ENCODE measurements around the gene DHRS3.

Gene DHRS3

DNA sequence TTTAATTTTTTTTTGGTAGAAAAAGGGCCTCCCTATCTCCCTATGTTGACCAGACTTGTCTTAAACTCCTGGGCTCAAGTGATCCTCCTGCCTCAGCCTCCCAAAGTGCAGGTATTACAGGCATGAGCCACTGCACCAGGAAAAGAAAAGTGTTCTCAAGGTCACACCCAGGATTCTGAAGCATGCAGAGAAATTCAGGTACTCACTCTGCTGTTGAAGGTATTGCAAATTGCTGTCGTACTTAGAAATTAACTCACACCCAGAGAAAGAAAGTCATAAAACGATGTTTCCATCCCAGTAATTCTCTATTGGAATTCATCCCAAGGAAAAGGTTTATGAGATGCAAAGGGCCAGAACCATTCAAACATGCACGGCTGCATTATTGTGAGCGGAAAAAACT is 73.7 kb downstream of the DHRS3 start:
- TF ChIP-seq SUZ12 (IDR thresholded peaks at IDR 0.05; ENCODE audit: extremely low read depth, insufficient read depth, insufficient read length) = no peak
- TF ChIP-seq ZNF274 (IDR thresholded peaks at IDR 0.05; ENCODE audit: low read depth, low read length) = no peak
- no peak for TF ChIP-seq YY1 (IDR thresholded peaks at IDR 0.05; ENCODE audit: insufficient read depth, insufficient read length)
- no peak overlapping the region for H3K4me3 ChIP-seq (ENCODE audit: insufficient read length, low read depth)
- no peak for DNase-seq (ENCODE audit: low read depth, low spot score)
- no peaks in the 10 kb centered on the region for H3K9me3 ChIP-seq (ENCODE audit: insufficient read depth, low read length)
- H3K9ac ChIP-seq (ENCODE audit: insufficient read length, low read depth) = no peak overlapping the region
- H3K4me1 ChIP-seq (ENCODE audit: insufficient read depth, insufficient read length) = peaks cover 11% of the 10 kb centered on the region
- no peaks in the 10 kb centered on the region for H3K27me3 ChIP-seq (ENCODE audit: insufficient read depth, insufficient read length)
- H3K36me3 ChIP-seq (ENCODE audit: insufficient read depth, insufficient read length, low read length) = no peaks in the 10 kb centered on the region

DNA sequence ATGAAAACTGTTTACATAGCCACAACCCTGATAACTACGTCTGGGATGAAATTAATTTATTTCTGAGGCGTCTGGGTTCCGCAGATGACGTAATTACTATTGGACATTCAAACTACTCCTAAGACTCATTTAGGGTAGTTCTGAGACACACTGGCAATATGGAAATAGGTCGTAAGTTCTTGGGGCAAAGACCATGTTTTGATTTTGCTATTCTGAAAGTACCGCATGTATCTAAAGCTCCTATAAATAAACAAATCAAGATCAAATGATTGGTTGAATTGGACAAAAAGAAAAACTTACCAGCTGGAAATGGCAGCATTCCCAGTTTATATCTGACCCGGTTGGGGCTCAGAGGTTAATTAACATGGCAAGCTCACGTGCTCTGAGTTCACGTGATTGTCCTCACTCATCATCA is 74.3 kb downstream of the DHRS3 start:
- H3K27me3 ChIP-seq (ENCODE audit: insufficient read depth, insufficient read length) = no peaks in the 10 kb centered on the region
- no peaks in the 10 kb centered on the region for H3K9me3 ChIP-seq (ENCODE audit: insufficient read depth, low read length)
- H3K4me3 ChIP-seq (ENCODE audit: insufficient read length, low read depth) = no peak overlapping the region
- no peak for DNase-seq (ENCODE audit: low read depth, low spot score)
- no peak overlapping the region for H3K9ac ChIP-seq (ENCODE audit: insufficient read length, low read depth)
- no peaks in the 10 kb centered on the region for H3K36me3 ChIP-seq (ENCODE audit: insufficient read depth, insufficient read length, low read length)
- TF ChIP-seq ZNF274 (IDR thresholded peaks at IDR 0.05; ENCODE audit: low read depth, low read length) = no peak
- no peak for TF ChIP-seq YY1 (IDR thresholded peaks at IDR 0.05; ENCODE audit: insufficient read depth, insufficient read length)
- TF ChIP-seq SUZ12 (IDR thresholded peaks at IDR 0.05; ENCODE audit: extremely low read depth, insufficient read depth, insufficient read length) = no peak
- peaks cover 13% of the 10 kb centered on the region for H3K4me1 ChIP-seq (ENCODE audit: insufficient read depth, insufficient read length)

DNA sequence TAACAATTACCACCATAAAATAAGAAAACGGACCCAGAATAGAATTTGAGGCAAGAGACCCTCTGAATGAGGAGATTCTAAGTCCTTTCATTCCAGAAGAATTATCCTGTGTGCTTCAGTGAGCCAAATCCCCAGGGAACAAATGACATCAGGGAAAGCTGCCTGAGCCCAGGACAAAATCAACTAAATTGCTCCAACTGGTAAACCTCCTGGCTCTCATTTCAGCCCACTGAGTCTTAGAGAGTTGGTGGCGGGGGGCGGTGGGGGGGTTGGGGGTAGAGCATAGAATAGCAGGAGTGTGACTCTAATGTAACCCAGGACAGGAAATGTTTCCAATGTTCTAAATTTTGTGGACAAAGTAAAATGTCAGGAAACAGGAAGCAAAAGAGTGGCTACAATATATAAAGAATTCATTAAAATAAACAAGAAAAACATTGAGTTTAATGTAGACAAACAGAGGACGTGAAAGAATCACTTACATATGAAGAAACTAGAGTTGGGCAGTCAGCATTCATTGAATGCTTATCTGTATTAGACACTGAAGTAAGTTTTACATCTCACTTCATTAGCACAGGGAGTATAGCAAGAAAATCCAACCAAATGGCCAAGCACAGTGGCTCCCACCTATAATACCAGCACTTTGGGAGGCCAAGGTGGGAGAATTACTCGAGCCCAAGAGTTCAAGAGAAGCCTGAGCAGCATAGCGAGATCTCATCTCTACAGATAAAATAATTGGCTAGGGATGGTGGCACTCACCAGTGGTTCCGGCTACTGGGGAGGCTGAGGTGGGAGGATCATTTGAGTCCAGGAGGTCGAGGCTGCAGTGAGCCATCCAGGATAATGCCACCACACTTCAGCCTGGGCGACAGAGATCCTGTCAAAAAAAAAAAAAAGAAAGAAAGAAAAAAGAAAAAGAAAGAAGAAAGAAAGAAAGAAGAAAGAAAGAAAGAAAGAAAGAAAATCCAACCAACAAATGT is 75.1 kb downstream of the DHRS3 start:
- H3K4me3 ChIP-seq (ENCODE audit: insufficient read length, low read depth) = no peak overlapping the region
- TF ChIP-seq YY1 (IDR thresholded peaks at IDR 0.05; ENCODE audit: insufficient read depth, insufficient read length) (no peak), SUZ12 (IDR thresholded peaks at IDR 0.05; ENCODE audit: extremely low read depth, insufficient read depth, insufficient read length) (no peak)
- H3K27me3 ChIP-seq (ENCODE audit: insufficient read depth, insufficient read length) = no peaks in the 10 kb centered on the region
- no peaks in the 10 kb centered on the region for H3K36me3 ChIP-seq (ENCODE audit: insufficient read depth, insufficient read length, low read length)
- DNase-seq (ENCODE audit: low read depth, low spot score) = no peak
- no peaks in the 10 kb centered on the region for H3K9me3 ChIP-seq (ENCODE audit: insufficient read depth, low read length)
- H3K4me1 ChIP-seq (ENCODE audit: insufficient read depth, insufficient read length) = peaks cover 13% of the 10 kb centered on the region
- no peak overlapping the region for H3K9ac ChIP-seq (ENCODE audit: insufficient read length, low read depth)

DNA sequence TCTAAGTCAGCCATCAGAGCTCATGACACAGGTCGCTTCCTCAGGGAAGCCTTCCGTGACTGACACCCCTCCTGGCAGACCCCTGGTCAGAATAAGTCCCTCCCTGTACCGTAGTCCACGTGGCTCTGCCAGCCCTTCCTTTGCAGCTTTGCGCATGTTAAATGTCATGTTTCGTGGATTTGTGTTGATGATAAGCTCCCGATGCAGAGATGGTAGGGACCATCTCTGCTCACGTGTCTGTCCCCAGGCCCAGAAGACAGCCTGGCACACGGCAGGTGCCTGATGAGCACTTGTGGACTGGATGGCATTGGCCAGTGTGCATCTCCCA is 75.9 kb downstream of the DHRS3 start:
- Histone ChIP-seq H3K4me1 (ENCODE audit: insufficient read depth, insufficient read length) (peaks cover 13% of the 10 kb centered on the region), H3K9me3 (ENCODE audit: insufficient read depth, low read length) (no peaks in the 10 kb centered on the region), H3K36me3 (ENCODE audit: insufficient read depth, insufficient read length, low read length) (no peaks in the 10 kb centered on the region), H3K27me3 (ENCODE audit: insufficient read depth, insufficient read length) (no peaks in the 10 kb centered on the region), H3K4me3 (ENCODE audit: insufficient read length, low read depth) (no peak overlapping the region), H3K9ac (ENCODE audit: insufficient read length, low read depth) (no peak overlapping the region)
- no peak for TF ChIP-seq SUZ12 (IDR thresholded peaks at IDR 0.05; ENCODE audit: extremely low read depth, insufficient read depth, insufficient read length)
- TF ChIP-seq ZNF274 (IDR thresholded peaks at IDR 0.05; ENCODE audit: low read depth, low read length) = no peak
- TF ChIP-seq YY1 (IDR thresholded peaks at IDR 0.05; ENCODE audit: insufficient read depth, insufficient read length) = no peak
- DNase-seq (ENCODE audit: low read depth, low spot score) = no peak

DNA sequence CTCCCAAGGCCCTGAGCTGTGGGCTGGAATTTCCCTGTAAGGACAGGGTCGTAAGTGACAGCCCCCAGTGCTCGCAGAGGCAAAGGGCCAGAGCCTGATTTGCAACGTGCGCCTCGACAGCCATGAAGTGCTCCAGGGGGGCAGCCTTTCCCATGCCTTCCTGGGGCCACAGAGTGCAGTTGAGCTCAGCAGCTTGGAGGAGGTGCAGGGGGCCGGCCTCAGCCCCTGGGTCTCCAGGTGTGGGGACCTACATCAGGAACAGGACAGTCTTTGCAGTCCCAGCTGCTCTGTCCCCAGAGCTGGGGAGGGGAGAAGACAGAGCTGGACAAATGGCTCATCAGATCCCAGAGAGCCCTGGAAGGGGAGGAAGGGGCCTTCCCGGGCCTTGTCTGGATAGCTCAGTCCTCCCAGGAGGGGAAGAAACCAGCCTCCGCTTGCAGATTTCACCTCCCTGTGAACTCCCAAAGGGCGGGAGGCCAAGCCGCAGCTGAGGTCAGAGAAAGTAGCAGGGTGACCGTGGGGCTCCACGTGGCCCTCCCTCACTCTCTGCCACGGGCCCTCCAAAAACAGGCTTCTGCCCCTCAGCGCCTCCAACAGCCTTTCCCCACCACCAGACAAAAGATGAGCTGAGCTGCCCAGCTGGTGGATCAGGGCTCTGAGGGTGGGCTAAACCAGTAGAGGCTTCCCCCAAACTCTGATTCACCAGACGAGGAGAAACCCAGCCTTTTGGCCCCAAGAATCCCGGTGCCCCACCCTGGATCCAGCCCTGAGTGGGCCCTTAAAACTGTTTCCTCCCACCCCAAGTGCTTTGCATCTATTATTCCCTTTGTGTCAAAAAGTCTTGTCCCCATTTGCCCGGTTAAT is 76.5 kb downstream of the DHRS3 start:
- Histone ChIP-seq H3K4me3 (ENCODE audit: insufficient read length, low read depth) (no peak overlapping the region), H3K9ac (ENCODE audit: insufficient read length, low read depth) (no peak overlapping the region), H3K4me1 (ENCODE audit: insufficient read depth, insufficient read length) (peaks cover 13% of the 10 kb centered on the region), H3K9me3 (ENCODE audit: insufficient read depth, low read length) (no peaks in the 10 kb centered on the region), H3K27me3 (ENCODE audit: insufficient read depth, insufficient read length) (no peaks in the 10 kb centered on the region), H3K36me3 (ENCODE audit: insufficient read depth, insufficient read length, low read length) (no peaks in the 10 kb centered on the region)
- no peak for TF ChIP-seq YY1 (IDR thresholded peaks at IDR 0.05; ENCODE audit: insufficient read depth, insufficient read length)
- TF ChIP-seq ZNF274 (IDR thresholded peaks at IDR 0.05; ENCODE audit: low read depth, low read length) = no peak
- TF ChIP-seq SUZ12 (IDR thresholded peaks at IDR 0.05; ENCODE audit: extremely low read depth, insufficient read depth, insufficient read length) = no peak
- no peak for DNase-seq (ENCODE audit: low read depth, low spot score)

DNA sequence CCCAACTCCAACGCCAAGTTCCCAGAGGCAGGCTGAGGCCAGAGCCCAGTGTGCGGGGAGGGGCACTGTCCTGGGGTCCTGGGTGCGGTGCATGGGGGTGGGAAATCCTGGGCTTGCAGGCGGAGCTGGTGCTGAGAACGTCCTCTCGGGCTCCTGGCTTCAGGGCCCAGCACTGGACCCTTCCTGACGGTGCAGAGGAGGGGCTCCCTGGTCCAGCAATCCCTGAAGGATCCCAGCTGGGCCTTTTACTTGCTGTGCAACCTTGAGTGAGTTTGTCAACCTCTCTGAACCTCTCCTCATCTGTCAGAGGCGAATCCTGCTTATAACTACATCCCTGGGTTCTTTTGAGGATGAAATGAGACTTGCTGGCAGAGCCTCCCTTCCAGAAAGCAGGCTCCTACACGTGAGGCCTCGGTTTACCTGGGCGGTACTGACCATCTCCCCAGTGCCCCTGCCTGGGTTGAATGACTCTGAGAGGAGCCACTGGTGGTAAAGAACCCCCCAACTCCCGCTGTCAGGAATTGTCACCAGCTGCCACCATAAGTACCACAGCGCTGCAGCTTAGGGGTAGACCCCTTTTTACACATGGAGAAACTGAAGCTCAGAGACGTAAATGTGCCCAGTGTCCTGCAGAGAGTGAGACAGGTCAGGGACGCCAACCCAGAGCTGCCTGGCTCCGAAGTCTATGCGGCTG is 77.3 kb downstream of the DHRS3 start:
- H3K36me3 ChIP-seq (ENCODE audit: insufficient read depth, insufficient read length, low read length) = no peaks in the 10 kb centered on the region
- H3K9ac ChIP-seq (ENCODE audit: insufficient read length, low read depth) = peak overlapping the region; percentile 42
- H3K4me1 ChIP-seq (ENCODE audit: insufficient read depth, insufficient read length) = peaks cover 13% of the 10 kb centered on the region
- DNase-seq (ENCODE audit: low read depth, low spot score) = no peak
- peak overlapping the region; percentile 12 for H3K4me3 ChIP-seq (ENCODE audit: insufficient read length, low read depth)
- no peaks in the 10 kb centered on the region for H3K9me3 ChIP-seq (ENCODE audit: insufficient read depth, low read length)
- no peaks in the 10 kb centered on the region for H3K27me3 ChIP-seq (ENCODE audit: insufficient read depth, insufficient read length)
- TF ChIP-seq YY1 (IDR thresholded peaks at IDR 0.05; ENCODE audit: insufficient read depth, insufficient read length) (no peak), SUZ12 (IDR thresholded peaks at IDR 0.05; ENCODE audit: extremely low read depth, insufficient read depth, insufficient read length) (no peak), ZNF274 (IDR thresholded peaks at IDR 0.05; ENCODE audit: low read depth, low read length) (no peak)
